H9 (cell line): ENCODE data around the gene MDH2. TPM values are rescaled to one million over a fixed set of nuclear protein-coding genes. Genes with fewer than 3 reads are reported as not detected.

Source experiments
- DNase-seq: peaks from one replicate; pipeline ENCODE4 v3.0.0-alpha.2; 2017
- H2AFZ ChIP-seq: one replicate; pipeline ENCODE4 v1.6.1; 2013; ENCODE audit warnings: mild to moderate bottlenecking, low read length, control low read depth, moderate library complexity
- H2AK5ac ChIP-seq: 2 replicates; pipeline ENCODE4 v1.6.1; 2013; ENCODE audit warnings: low read length, control low read depth, mixed read lengths; ENCODE audit not compliant: insufficient read length
- H2BK120ac ChIP-seq: one replicate; pipeline ENCODE4 v1.6.1; 2013; ENCODE audit warnings: low read depth, mild to moderate bottlenecking, low read length, control low read depth, inconsistent platforms; ENCODE audit not compliant: poor library complexity, severe bottlenecking
- H2BK12ac ChIP-seq: 2 replicates; pipeline ENCODE4 v1.6.1; 2013; ENCODE audit warnings: low read length, control low read depth, mixed read lengths, low read depth; ENCODE audit not compliant: insufficient read length
- H2BK15ac ChIP-seq: 2 replicates; pipeline ENCODE4 v1.6.1; 2013; ENCODE audit warnings: low read depth, low read length, control low read depth
- H2BK20ac ChIP-seq: one replicate; pipeline ENCODE4 v1.6.1; 2013; ENCODE audit warnings: low read depth, mild to moderate bottlenecking, low read length, control low read depth, inconsistent platforms; ENCODE audit not compliant: poor library complexity, severe bottlenecking
- H2BK5ac ChIP-seq: 2 replicates; pipeline ENCODE4 v1.6.1; 2013; ENCODE audit warnings: low read length, control low read depth, mixed read lengths; ENCODE audit not compliant: insufficient read length
- H3K14ac ChIP-seq: 2 replicates; pipeline ENCODE4 v1.6.1; 2013; ENCODE audit warnings: low read length, control low read depth; ENCODE audit not compliant: insufficient read depth
- H3K18ac ChIP-seq: 2 replicates; pipeline ENCODE4 v1.6.1; 2013; ENCODE audit warnings: low read depth, mild to moderate bottlenecking, mixed read lengths, low read length, control low read depth; ENCODE audit not compliant: insufficient read length
- H3K23ac ChIP-seq: 2 replicates; pipeline ENCODE4 v1.6.1; 2013; ENCODE audit warnings: low read length, control low read depth, mixed read lengths, low read depth; ENCODE audit not compliant: insufficient read length
- H3K23me2 ChIP-seq: 2 replicates; pipeline ENCODE4 v1.6.1; 2013; ENCODE audit warnings: low read depth, mild to moderate bottlenecking, mixed read lengths, low read length, control low read depth; ENCODE audit not compliant: insufficient read length, poor library complexity, severe bottlenecking
- H3K27ac ChIP-seq: 2 replicates; pipeline ENCODE4 v1.5.1; 2013; ENCODE audit warnings: low read length, control low read depth, mixed read lengths, low read depth; ENCODE audit not compliant: insufficient read length
- H3K27me3 ChIP-seq: 2 replicates; pipeline ENCODE4 v1.6.1; 2013; ENCODE audit warnings: low read length, control low read depth, inconsistent platforms; ENCODE audit not compliant: insufficient read depth
- H3K4ac ChIP-seq: 2 replicates; pipeline ENCODE4 v1.6.1; 2013; ENCODE audit warnings: low read depth, mild to moderate bottlenecking, control low read depth, inconsistent platforms, low read length, moderate library complexity
- H3K4me1 ChIP-seq: 2 replicates; pipeline ENCODE4 v1.6.1; 2013; ENCODE audit warnings: low read length, control low read depth, inconsistent platforms; ENCODE audit not compliant: insufficient read depth
- H3K4me2 ChIP-seq: 2 replicates; pipeline ENCODE4 v1.6.1; 2013; ENCODE audit warnings: low read length, control low read depth, mixed read lengths; ENCODE audit not compliant: insufficient read length, insufficient read depth
- H3K56ac ChIP-seq: 2 replicates; pipeline ENCODE4 v1.6.1; 2013; ENCODE audit warnings: low read depth, mild to moderate bottlenecking, mixed read lengths, low read length, control low read depth; ENCODE audit not compliant: insufficient read length
- H3K79me1 ChIP-seq: 2 replicates; pipeline ENCODE4 v1.6.1; 2013; ENCODE audit warnings: low read depth, mild to moderate bottlenecking, moderate library complexity, low read length, control low read depth, inconsistent platforms; ENCODE audit not compliant: insufficient read depth, poor library complexity, severe bottlenecking
- H3K79me2 ChIP-seq: 2 replicates; pipeline ENCODE4 v1.6.1; 2013; ENCODE audit warnings: low read length, control low read depth, inconsistent platforms; ENCODE audit not compliant: insufficient read depth
- H3K9ac ChIP-seq: 2 replicates; pipeline ENCODE4 v1.6.1; 2013; ENCODE audit warnings: low read length, control low read depth, mixed read lengths; ENCODE audit not compliant: insufficient read length; ENCODE audit errors: extremely low read depth
- H3K9me3 ChIP-seq: one replicate; pipeline ENCODE4 v1.6.1; 2013; ENCODE audit warnings: low read depth, low read length, inconsistent platforms; ENCODE audit not compliant: control insufficient read depth
- H3T11ph ChIP-seq: one replicate; pipeline ENCODE4 v1.6.1; 2013; ENCODE audit warnings: mild to moderate bottlenecking, low read length, control low read depth, inconsistent platforms
- H4K20me1 ChIP-seq: one replicate; pipeline ENCODE4 v1.6.1; 2013; ENCODE audit not compliant: control insufficient read depth, insufficient read length, insufficient read depth
- H4K5ac ChIP-seq: 2 replicates; pipeline ENCODE4 v1.6.1; 2013; ENCODE audit warnings: low read depth, mild to moderate bottlenecking, mixed read lengths, low read length, control low read depth; ENCODE audit not compliant: insufficient read length
- H4K8ac ChIP-seq: replicated peaks from 2 replicates; pipeline ENCODE4 v1.6.1; 2013; ENCODE audit warnings: low read length, control low read depth, mixed read lengths, low read depth; ENCODE audit not compliant: insufficient read length
- H4K91ac ChIP-seq: 2 replicates; pipeline ENCODE4 v1.6.1; 2013; ENCODE audit warnings: low read depth, mild to moderate bottlenecking, moderate library complexity, mixed read lengths, low read length, control low read depth; ENCODE audit not compliant: insufficient read length
- H3K27ac Mint-ChIP-seq, 3 experiments: 2 replicates in 2 of 3; 3 replicates in 1 of 3; pipeline ENCODE4 v1.8.0; 2020 to 2021; ENCODE audit warnings: mixed read lengths in 3 of 3, mild to moderate bottlenecking in 1 of 3, moderate library complexity in 1 of 3
- H3K27me3 Mint-ChIP-seq: 2 replicates; pipeline ENCODE4 v1.8.0; 2021; ENCODE audit warnings: low read depth, mild to moderate bottlenecking, moderate library complexity, mixed read lengths
- H3K36me3 Mint-ChIP-seq, 3 experiments: 2 replicates in 2 of 3; 3 replicates in 1 of 3; pipeline ENCODE4 v1.8.0; 2020 to 2021; ENCODE audit warnings: low read depth in 3 of 3, mixed read lengths in 3 of 3; ENCODE audit not compliant: insufficient read depth in 1 of 3
- H3K4me1 Mint-ChIP-seq, 2 experiments: 2 replicates each; pipeline ENCODE4 v1.8.0; 2020; ENCODE audit warnings: mixed read lengths in 2 of 2
- H3K4me3 Mint-ChIP-seq, 2 experiments: 2 replicates in 1 of 2; 3 replicates in 1 of 2; pipeline ENCODE4 v1.8.0; 2020 to 2021; ENCODE audit warnings: mild to moderate bottlenecking in 2 of 2, mixed read lengths in 2 of 2, moderate library complexity in 1 of 2
- H3K9me3 Mint-ChIP-seq, 2 experiments: 2 replicates in 1 of 2; 3 replicates in 1 of 2; pipeline ENCODE4 v1.8.0; 2020; ENCODE audit warnings: mild to moderate bottlenecking in 2 of 2, mixed read lengths in 2 of 2, moderate library complexity in 1 of 2
- WGBS: extraction: QIAGEN DNeasy Blood & Tissue Kit; methylation state at CpG from one replicate; pipeline ENCODE4 v1.1.7; 2013; ENCODE audit warnings: missing lambda C conversion rate, low lambda C conversion rate, mixed read lengths; ENCODE audit not compliant: insufficient read length; ENCODE audit errors: extremely low coverage; 5-methylcytosine and 5-hydroxymethylcytosine counted together
- total RNA-seq: library from RNA; stranded (reverse); gene quantifications from 2 replicates; pipeline ENCODE4 v1.2.1, GENCODE V29; 2021
- TF ChIP-seq, protein P1 (sequence below): fragments of 200-600 bp; sonication (generic); conservative IDR thresholded peaks from 3 replicates; pipeline ENCODE4 v1.8.0; 2021; ENCODE audit warnings: antibody characterized with exemption, mild to moderate bottlenecking

The MDH2 gene
- total RNA-seq, 1 experiment from 2014 or later = 260 TPM

DNA sequence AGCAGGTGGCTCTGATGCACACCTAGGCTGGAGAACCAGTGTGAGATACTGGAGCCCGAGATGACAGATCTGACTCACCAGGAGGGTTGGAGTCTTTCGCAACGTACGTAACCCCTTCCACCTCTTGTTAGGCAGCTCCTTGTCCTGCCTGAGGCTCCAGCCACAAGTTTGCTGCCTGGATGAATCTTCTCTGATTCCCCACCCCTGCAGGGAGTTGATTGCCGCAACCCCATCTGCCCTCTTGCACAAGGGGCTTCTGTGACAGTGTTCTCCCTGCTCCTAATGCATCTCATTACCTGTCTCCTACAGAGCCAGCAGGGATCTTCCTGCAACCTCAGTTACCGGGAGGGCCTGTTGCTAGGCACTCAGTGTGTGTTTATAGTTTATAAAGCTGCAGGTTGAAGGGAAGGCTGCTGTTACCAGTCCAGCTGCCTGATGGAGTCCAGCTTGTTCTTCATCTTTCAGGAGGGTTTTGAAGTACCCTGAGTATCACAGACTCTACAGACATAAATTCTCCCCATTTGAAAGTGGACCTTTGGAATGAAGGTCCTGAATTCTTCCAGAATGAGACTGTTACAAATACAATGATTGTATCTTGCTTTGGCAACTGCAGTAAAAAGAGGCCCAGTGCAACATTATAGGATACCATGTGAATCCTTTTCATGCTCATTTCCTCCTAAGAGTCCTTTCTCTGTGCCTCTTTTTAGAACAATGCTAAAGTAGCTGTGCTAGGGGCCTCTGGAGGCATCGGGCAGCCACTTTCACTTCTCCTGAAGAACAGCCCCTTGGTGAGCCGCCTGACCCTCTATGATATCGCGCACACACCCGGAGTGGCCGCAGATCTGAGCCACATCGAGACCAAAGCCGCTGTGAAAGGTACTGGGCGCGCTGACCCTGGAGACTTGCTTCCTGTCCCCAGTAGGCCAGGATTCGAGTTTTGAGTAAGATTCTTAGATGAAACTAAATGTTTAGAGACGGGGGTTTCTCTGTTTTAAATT is 6.5 kb downstream of the MDH2 start:
- no peaks in the 10 kb centered on the region for H3K27me3 Mint-ChIP-seq
- no peaks in the 10 kb centered on the region for H3K9me3 Mint-ChIP-seq
- Histone ChIP-seq H2BK120ac (no peak overlapping the region), H4K20me1 (no peaks in the 10 kb centered on the region), H2AK5ac (no peak overlapping the region), H3K14ac (no peak overlapping the region), H3K23ac (no peak overlapping the region), H3K23me2 (no peaks in the 10 kb centered on the region), H3K56ac (no peak overlapping the region), H4K8ac (no peak overlapping the region), H3K9ac (no peak overlapping the region), H3K27me3 (no peaks in the 10 kb centered on the region), H3K27ac (no peak overlapping the region), H3T11ph (no peak overlapping the region), H3K4me1 (peaks cover under 1% of the 10 kb centered on the region; the same call in 1 of the 2 replicates), H3K4ac (no peak overlapping the region), H3K18ac (no peak overlapping the region), H3K4me2 (no peak overlapping the region), H3K79me2 (peaks cover 20% of the 10 kb centered on the region; the same call in 1 of the 2 replicates), H2BK12ac (no peak overlapping the region), H2BK15ac (no peak overlapping the region), H4K91ac (no peak overlapping the region), H2BK5ac (no peak overlapping the region), H2BK20ac (no peak overlapping the region), H3K9me3 (no peaks in the 10 kb centered on the region), H2AFZ (no peak overlapping the region), H3K79me1 (peaks cover 5% of the 10 kb centered on the region), H4K5ac (no peak overlapping the region)
- H3K27ac Mint-ChIP-seq = peak overlapping the region; percentile 53 to 92 (median 55); a peak in 2 of 7 replicates
- H3K4me1 Mint-ChIP-seq = peaks cover 8 to 13% of the 10 kb centered on the region in 2 experiments
- H3K4me3 Mint-ChIP-seq = peak overlapping the region in 1 of 2 experiments; percentile 50; a peak in 2 of 5 replicates
- no CpG with 5 or more reads among the region's 18 CpGs for WGBS
- TF ChIP-seq, protein P1, sequence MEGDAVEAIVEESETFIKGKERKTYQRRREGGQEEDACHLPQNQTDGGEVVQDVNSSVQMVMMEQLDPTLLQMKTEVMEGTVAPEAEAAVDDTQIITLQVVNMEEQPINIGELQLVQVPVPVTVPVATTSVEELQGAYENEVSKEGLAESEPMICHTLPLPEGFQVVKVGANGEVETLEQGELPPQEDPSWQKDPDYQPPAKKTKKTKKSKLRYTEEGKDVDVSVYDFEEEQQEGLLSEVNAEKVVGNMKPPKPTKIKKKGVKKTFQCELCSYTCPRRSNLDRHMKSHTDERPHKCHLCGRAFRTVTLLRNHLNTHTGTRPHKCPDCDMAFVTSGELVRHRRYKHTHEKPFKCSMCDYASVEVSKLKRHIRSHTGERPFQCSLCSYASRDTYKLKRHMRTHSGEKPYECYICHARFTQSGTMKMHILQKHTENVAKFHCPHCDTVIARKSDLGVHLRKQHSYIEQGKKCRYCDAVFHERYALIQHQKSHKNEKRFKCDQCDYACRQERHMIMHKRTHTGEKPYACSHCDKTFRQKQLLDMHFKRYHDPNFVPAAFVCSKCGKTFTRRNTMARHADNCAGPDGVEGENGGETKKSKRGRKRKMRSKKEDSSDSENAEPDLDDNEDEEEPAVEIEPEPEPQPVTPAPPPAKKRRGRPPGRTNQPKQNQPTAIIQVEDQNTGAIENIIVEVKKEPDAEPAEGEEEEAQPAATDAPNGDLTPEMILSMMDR = no peak
- peaks cover 38 to 60% (median 57%) of the 10 kb centered on the region in 3 experiments for H3K36me3 Mint-ChIP-seq
- DNase-seq = no peak
